Astrocyte (in vitro differentiated cells and primary cell): Measurements from ENCODE around the gene SHROOM3.

ENCODE experiments used
- EZH2 ChIP-seq: IDR thresholded peaks from 2 replicates; pipeline ENCODE4 v1.6.1; 2012; ENCODE audit warnings: mild to moderate bottlenecking, low read length, inconsistent platforms; ENCODE audit not compliant: insufficient read depth
- TF ChIP-seq, protein P1 (sequence below): IDR thresholded peaks from 2 replicates; pipeline ENCODE4 v1.5.1; 2011; ENCODE audit warnings: low read depth, mild to moderate bottlenecking, inconsistent platforms, low read length, moderate library complexity; ENCODE audit not compliant: insufficient read depth

DNA sequence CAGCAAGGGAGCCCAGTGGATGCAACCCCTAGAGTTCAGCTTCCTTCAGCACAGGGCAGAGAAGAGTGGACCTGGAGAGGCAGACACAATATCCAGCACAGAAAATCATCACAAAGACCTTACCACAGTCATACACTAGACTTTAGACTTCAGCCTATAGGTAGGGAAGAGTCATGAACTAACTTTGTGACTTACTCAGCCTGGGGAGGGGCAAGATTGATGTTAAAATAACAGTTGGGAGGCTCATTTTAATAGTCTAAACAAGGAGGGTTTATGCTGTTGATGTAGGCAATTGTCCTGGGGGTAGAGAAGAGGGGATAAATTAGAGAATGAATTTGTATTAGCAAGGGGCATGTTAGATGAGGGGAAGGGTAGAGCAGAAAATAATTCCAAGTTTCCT lies 338.7 kb downstream of the SHROOM3 start:
- TF ChIP-seq, protein P1, sequence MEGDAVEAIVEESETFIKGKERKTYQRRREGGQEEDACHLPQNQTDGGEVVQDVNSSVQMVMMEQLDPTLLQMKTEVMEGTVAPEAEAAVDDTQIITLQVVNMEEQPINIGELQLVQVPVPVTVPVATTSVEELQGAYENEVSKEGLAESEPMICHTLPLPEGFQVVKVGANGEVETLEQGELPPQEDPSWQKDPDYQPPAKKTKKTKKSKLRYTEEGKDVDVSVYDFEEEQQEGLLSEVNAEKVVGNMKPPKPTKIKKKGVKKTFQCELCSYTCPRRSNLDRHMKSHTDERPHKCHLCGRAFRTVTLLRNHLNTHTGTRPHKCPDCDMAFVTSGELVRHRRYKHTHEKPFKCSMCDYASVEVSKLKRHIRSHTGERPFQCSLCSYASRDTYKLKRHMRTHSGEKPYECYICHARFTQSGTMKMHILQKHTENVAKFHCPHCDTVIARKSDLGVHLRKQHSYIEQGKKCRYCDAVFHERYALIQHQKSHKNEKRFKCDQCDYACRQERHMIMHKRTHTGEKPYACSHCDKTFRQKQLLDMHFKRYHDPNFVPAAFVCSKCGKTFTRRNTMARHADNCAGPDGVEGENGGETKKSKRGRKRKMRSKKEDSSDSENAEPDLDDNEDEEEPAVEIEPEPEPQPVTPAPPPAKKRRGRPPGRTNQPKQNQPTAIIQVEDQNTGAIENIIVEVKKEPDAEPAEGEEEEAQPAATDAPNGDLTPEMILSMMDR = no peak
- no peak for TF ChIP-seq EZH2
